Measurements from ENCODE around the gene SEC14L6.

SEC14L6 gene

DNA sequence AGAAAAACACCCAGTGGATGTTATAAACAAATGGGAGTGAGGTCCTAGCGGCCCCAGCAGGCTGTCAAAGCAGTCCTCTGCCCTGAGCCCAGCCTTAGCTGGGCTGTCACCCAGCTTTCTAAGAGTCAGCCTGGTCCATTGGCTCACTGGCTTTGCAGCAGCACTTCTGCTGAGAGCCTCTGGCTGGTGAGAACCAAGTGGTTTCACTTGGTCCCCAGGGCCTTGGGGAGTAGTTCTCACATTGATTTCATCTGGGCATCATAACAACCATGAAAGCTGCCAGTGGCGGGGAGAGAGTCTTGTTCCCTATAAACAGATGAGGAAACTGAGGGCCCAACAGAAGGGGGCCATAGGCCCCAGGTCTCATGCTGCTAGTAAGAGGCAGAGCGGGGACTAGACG, 11.4 kb downstream of the SEC14L6 start:
- no peak for DNase-seq (ENCODE audit: low read depth)

DNA sequence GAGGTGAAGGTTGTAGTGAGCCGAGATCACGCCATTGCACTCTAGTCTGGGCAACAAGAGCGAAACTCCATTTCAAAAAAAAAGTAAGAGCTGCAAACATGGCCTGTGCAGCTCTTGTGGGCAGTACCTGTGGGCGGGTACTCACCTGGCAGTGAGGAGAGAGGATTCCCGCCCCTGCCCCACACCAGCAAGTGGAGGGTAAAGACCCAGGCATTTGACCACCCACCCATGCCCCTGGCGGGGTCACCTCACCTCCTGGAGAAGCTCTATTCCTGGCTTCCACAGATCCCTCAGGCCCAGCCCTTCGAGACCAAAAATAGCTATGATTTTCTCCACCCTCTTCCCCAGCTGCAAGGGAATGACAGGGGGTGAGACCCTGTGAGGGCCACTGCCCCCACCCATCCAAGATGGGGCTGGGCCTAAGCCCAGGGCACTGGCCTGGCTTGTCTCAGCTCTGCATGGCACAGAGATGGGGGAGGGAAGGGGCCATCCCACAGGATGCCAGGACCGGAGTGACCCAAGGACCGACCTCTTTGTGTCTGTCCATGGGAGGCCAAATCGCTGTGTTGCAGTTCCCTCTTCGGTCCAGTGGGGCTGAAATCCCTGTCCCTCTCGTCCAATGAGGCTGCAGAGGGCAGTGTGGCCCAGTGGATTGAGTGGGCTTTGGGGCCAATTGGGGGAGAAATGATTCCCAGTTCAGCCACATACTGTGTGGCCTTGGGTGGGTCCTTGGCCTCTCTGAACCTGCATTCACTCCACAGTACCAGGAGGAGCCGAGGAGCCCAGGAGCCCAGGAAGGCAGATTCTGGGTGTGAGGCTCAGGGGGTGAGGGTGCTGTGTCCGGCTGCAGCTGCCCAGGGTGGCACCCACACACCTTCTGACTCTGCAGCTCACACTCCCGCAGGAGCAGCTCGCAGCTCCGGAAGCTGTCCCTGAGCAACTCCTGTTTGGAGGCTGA, 14.6 kb downstream of the SEC14L6 start:
- DNase-seq (ENCODE audit: low read depth): no peak

DNA sequence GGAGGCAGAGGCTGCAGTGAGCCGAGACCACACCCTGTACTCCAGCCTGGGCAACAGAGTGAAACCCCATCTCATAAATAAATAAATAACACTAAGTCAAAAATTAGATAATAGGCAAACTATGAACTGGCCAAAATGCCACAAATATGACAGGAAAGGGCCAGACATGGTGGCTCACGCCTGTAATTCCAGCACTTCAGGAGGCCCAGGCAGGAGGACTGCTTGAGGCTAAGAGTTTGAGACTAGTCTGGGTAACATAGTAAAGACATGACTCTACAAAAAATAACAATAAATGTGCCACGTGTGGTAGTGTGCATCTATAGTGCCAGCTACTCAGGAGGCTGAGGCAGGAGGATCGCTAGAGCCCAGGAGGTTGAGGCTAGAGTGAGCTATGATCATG, 19.9 kb downstream of the SEC14L6 start:
- DNase-seq (ENCODE audit: low read depth): no peak

DNA sequence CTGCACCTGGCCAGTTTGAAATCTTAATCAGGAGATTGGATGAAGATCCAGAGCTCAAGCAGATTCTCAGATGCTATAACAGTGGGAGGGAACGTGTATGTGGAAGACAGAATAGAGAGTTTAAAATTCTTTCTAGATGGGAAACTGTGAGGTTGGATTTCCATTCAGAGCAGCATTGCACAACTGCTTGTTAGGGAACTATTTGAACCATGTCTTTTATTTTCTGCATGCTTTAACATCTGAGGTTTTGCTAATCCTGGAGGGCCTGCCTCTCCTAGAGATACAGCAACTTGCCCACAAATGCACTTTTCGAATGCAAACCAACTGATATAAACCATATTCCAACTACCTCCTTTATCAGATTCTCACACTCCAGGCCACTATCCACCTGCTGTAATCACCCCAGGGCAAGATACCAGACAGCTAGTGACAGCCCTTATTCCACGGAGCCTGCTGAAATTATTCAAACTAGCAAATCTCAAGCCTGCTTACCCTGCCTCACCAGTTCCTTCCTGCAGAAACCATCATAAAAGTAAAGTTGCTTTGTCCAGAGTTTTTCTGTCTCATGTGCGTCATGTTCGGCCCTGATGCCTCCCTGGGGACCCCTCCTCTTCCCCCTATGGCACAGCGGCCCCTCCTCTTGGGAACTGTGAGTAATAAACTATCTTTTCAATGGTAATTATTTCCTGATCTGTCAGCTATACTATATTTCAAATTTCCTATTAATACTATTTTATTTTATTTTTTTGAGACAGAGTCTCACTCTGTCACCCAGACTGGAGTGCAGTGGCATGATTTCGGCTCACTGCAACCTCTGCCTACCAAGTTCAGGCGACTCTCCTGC, 22.7 kb downstream of the SEC14L6 start:
- DNase-seq (ENCODE audit: low read depth): no peak

DNA sequence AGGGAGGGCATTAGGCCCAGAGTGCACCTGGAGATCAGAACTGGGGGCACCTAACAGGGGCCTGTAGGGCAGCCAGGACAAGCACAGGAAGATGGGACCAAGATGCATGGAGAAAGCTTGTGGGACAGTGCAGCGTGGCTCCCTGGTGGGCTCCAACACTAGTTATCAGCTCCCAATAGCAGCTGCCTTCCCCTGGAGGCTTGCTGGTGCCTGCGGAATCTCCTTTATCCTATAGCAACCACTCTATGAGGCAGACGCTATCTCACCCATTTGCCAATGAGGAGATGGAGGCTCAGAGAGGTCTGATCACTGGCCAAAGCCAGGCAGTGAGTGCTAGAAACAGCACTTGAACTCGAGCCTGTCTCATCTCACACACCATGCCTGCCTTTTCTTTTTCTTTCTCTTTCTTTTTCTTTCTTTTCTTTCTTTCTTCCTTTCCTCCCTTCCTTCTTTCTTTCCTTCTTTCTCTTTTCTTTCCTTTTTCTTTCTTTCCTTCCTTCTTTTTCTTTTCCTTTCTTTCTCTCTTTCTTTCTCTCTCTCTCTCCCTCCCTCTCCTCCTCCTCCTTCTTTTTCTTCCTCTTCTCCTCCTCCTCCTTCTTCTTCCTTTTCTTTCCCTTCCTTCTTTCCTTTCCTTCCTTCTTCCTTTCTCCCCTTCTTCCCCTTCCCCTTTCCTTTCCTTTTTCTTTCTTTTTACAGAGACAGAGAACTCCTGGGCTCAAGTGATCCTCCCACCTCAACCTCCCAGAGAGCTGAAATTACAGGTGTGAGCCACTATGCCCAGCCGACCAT, 25.0 kb downstream of the SEC14L6 start:
- DNase-seq (ENCODE audit: low read depth): no peak

DNA sequence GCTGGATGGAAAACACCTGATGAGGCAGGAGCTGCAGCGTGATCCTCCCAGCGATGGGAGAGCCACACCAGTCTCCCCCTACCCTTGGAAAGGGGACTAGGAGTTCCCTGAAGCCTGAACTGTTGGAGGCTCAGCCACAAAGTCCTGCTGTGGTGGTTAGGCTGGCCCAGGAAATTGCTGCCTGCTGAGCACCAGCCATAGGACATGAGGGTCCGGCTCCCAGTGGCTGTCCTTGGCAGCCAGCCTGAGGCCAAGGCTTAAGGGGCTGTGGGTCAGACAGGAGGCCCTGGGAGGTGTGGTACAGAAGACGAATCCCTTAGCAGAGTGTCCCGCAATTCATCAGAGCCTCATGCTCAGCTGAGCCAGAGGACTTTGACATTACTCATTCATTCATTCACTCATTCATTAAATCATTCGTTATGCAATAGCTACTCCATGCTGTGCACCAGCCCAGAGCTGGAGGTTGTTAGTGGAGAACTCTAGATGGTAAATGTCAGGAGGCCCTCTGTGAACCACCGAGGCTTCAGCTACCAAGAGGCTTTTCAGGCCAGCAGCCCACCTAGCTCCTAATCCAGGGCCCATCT, 26.6 kb downstream of the SEC14L6 start:
- no peak for DNase-seq (ENCODE audit: low read depth)

DNA sequence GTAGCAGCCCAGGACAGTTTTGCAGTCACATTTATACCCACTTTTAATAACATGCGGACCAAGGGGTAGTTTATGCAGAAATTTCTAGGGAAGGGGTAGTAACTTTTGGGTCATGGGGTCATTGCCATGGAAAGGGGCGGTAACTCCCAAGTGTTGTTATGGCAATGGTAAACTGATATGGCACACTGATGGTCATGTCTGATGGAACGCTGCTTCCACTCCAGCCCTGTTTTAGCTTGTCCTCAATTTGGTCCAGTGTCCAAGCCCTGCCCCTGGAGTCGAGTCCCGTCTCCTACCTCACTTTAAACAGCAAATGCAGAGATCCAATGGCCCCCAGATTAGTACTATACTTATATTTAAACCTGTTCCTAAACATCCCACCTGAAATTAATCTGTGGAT, 29.8 kb downstream of the SEC14L6 start:
- no peak for DNase-seq (ENCODE audit: low read depth)

DNA sequence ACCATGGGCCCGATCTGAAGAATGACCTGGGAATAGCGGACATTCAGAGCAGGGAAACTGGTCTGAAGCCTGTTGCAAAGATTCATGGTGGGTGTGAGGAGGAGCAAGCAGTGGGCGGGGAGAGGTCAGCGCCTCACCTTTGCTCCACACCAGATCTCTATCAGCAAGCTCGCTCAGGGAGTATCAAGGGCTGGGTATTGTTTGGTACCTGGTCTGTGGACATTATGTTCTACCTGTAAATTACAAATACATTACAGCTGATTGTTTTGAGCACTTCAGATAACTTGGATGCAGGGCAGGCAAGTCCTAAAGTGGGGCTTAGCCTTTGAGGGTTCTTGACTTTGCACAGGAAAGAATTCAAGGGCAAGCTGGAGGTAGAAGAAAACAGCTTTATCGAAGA, 30.3 kb downstream of the SEC14L6 start:
- DNase-seq (ENCODE audit: low read depth): no peak

DNA sequence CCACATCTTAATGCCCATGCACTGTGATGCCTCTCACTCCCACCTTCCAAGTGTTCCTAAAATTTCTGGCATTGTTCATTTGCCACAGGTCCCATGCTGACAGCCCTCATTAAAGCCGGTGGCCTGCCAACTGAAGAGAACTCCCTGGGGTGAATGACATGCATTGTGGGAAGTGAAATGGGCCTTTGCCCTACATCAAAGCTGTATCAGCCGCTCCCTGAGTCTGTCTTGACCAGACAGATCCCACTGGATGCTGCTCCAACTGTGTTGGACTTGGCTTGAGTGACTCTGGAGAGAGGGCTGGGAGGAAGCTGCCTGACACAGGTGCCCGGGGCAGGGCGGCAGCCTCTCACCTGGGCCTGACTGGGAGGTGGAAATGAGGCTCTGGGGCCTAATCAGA, 32.3 kb downstream of the SEC14L6 start:
- DNase-seq (ENCODE audit: low read depth): no peak

DNA sequence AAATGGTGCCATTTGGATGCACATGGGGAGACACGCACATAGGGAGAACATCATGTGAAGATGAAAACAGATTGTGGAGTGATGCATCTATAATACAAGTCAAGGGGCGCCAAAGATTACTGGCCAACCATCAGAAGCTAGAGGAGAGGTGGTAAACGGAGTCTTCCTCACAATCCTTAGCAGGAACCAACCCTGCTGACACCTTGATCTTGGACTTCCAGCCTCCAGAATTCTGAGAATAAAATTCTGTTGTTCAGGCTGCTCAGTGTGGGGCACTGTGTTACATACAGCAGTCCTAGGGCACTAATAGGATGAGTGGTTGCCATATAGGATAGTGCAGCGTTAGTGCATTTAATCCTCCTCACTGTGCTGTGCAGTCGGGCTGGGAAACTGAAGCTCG, 33.1 kb downstream of the SEC14L6 start:
- no peak for DNase-seq (ENCODE audit: low read depth)

DNA sequence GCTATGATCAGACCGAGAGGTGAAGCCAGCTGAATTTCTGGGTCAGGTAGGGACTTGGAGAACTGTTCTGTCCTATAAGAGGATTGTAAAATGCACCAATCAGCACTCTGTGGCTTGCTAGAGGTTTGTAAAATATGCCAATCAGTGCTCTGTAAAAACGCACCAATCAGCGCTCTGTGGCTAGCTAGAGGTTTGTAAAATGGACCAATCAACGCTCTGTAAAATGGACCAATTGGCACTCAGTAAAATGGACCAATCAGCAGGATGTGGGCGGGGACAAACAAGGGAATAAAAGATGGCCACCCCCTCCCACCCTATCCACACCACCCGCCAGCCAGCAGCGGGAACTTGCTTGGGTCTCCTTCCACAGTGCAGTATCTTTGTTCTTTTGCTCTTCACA, 34.6 kb downstream of the SEC14L6 start:
- no peak for DNase-seq (ENCODE audit: low read depth)

DNA sequence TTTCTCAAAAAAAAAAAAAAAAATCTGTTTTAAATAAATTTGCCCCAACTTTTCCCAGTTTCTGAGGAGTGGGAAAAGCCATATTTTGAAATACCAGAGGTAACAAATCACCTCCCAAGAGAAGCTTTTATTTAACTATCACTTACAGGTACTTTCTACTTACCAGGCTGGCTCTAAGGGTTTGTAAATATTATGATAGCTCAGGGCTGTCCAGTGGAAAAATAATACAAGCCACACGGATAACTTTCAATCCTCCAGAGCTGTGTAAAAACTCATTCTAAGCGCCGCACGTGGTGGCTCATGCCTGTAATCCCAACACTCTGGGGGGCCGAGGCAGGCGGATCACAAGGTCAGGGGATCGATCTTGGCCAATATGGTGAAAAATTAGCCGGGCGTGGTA, 35.4 kb downstream of the SEC14L6 start:
- DNase-seq (ENCODE audit: low read depth): no peak

DNA sequence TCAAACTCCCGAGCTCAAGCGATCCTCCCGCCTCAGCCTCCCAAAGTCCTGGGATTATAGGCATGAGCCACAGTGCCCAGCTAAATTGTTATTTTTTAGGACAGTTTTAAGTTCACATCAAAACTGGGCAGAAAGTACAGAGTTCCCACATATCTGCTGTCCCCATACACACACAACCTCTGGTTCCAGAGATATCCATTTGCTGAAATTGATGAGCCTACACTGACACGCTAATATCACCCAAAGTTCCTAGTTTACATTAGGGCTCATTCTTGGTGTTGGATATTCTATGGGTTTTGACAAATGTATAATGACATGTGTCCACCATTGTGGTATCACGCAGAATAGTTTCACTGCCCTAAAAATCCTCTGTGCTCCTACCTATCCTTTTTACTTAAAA, 38.3 kb downstream of the SEC14L6 start:
- DNase-seq (ENCODE audit: low read depth): no peak

DNA sequence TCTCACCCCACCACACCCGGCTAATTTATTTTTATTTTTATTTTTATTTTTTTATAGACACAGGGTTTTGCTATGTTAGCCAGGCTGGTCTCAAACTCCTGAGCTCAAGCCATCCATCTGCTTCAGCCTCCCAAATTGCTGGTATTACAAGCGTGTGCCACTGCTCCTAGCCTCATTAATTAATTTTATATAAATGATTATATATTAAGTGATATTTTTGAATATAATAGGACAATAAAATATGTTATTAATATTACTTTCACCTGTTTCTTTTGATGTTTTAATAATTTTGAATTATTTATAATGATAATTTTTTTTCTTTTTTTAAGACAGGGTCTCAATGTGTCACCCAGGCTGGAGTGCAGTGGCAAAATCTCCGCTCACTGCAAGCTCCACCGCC, 38.9 kb downstream of the SEC14L6 start:
- DNase-seq (ENCODE audit: low read depth): no peak

DNA sequence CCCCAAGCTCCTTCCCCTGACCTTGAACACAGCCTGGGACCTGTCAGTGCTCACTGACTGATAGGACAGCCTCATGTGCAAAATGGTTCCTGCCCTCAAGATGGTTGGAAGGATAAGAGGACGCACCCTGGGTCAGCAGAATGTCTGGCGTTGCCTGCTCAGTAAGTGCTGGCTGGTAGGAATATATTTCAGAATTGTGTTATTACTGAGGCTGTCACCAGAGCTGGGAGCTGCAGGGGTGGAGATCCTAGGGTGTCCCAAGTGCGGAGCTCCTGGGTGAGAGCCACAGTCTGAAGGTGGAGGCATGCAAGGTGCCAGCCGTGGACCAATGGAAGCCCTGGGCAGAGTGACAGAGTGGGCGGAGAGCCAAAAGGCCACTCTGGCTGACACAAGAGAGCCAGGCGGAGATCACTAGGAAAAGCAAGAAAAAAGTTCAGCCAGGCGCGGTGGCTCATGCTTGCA, 40.0 kb downstream of the SEC14L6 start:
- no peak for DNase-seq (ENCODE audit: low read depth)

DNA sequence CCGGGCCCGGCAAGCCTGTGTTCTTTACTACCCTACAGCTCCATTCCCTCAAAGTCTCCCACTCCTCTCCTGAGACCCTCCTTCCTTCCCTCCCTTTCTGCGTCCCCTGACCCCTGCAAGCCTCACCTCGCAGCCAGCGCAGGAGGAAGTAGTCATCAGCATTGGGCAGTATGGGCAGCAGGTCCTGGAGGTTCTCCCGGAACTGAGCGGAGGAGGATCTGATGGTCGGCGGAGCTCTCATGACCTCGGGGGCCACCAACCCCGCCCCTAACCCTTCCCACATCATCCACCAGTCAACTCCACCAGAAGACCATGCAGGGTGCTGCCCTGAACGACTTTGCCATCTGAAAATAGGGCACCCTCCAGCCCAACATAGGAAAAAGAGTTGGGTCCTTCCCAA, 43.0 kb downstream of the SEC14L6 start:
- no peak for DNase-seq (ENCODE audit: low read depth)

DNA sequence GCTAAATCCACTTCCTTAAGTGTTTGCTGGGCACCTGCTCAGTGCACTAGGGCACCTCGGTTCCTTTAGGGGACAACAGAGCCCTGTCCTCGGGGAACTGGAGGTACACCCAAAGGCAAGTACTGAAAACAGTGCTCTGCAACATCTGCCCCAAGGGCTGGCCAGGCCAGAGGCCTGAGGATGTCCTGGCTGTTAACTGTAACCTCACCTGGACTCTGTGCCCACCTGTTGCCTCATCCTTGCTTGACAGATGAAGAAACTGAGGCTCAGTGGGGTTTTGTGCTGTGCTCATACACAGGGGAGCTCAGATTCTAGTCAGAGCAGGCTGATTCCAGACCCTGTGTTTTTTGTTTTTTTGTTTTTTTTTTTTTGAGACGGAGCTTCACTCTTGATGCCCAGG, 43.6 kb downstream of the SEC14L6 start:
- no peak for DNase-seq (ENCODE audit: low read depth)

DNA sequence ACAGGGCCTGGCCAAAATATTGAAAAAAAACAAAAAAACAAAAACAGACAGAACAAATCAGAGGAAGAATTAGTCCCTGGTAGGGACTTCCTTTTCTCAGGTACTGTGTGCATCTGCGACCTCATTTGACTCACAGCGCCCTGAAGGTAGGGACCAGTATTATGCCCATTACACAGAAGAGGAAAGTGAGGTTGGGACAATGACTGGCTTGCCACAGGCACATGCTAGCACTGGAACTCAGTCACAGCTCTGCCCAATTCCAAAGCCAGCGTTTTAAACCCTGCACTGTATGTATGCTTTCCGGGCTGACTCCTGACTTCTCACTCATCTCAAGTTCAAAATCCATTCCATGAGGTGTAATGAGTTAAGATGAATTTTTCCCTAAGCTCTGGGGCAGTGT, 44.4 kb downstream of the SEC14L6 start:
- DNase-seq (ENCODE audit: low read depth): no peak

DNA sequence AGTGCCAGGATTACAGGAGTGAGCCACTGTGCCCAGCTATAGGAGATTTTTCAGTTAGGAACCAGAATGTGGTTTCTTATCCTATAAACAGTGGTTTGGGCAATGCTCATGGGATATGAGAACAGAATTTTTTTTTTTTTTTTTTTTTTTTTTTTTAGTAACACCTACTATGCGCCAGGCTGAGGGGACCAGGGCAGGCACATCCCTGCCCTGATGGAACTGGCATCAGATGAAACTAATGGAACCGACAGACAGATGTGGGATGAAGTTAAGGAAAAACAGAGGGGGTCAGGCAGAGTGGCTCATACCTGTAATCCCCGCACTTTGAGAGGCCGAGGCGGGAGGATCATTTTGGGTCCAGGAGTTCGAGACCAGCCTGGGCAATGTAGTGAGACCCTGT, 45.9 kb downstream of the SEC14L6 start:
- no peak for DNase-seq (ENCODE audit: low read depth)

DNA sequence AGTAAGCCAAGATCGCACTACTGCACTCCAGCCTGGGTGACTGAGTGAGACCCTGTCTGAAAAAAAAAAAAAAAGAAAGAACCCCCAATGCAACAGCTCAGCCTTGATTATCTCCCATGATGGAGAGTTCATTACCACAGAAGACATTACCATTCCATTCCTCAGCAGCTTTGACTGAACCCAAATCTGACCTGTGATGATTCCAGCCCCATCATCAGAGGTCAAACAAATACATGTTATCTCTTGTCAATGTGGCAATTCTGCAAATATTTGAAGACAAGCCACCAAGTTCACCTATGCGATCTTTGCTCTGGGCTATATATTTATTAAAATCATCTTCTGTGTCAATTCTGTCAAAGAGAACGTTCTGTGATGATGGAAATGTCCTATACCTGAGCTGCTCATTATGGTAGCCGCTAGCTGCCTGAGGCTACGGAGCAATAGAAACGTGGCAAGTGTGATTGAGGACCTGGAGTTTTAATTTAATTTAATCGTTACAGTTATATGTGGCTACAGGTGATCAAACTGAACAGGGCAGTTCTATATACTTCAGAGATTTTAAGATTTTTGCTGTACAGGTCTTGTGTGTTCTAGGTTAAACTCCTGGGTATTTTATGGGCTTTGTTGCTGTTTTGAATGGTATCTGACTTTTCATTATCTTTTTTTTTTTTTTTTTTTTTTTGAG, 48.9 kb downstream of the SEC14L6 start:
- DNase-seq (ENCODE audit: low read depth): no peak

DNA sequence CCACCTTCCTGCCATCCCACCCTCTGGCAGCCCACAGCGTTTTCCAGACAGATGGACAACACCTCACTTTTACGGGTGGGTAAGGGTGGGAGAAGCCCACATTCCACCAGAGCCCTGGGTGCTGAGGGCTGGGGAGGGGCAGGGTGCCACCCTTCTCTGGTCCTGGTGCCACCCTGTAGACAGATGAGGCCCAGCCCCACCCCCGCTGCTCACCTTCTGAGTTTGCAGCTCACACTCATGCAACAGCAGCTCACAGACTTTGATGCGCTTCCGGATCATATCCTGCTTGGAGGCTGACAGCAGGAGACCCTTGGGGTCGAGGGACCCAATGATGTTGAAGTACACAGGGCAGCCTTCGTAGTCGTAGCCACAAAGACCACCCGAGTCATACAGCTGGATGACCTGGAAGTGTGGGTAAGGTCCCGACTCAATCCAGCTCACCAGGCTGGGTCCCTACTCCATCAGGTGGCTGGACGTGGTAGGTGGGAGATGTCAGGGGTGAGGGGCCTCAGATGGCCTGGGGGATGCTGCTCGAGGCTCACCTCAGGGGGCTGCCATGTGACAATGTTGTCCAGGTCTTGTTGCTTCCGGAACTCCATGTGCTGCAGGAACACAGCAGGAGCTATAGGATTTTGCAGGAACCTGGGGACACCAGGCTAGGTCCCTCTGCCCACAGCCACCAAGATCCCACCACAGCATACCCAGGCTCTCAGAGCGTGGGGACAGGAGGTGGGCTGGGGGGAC, 51.3 kb downstream of the SEC14L6 start:
- DNase-seq (ENCODE audit: low read depth): no peak
